NT2/D1 (cell line): ENCODE data around the gene CIDEC.
"Not testable (repeated sequence)": the region's sequence is repeated elsewhere in the genome, so short reads cannot be mapped to it uniquely, and the experiment has no call there.

Experiments
- YY1 ChIP-seq: IDR thresholded peaks from 2 replicates; pipeline ENCODE4 v1.6.1; 2011; ENCODE audit not compliant: insufficient read length, insufficient read depth
- ZNF274 ChIP-seq: IDR thresholded peaks from 2 replicates; pipeline ENCODE4 v1.6.1; 2011; ENCODE audit warnings: mild to moderate bottlenecking, low read depth, low read length

- not testable (repeated sequence) for TF ChIP-seq YY1, ZNF274
These were observed 16.8 kb upstream of the CIDEC start for GRCh38 chr3:9896755-9897407.
